ENCODE measurements around the gene MGST2. TPM values are rescaled to one million over a fixed set of nuclear protein-coding genes. Genes with fewer than 3 reads are reported as not detected.

MGST2 gene
- polyA plus RNA-seq, 1 donor (not counting 4 experiments of a cell fraction or from before 2014, with no cell fraction given): 57.6 TPM

DNA sequence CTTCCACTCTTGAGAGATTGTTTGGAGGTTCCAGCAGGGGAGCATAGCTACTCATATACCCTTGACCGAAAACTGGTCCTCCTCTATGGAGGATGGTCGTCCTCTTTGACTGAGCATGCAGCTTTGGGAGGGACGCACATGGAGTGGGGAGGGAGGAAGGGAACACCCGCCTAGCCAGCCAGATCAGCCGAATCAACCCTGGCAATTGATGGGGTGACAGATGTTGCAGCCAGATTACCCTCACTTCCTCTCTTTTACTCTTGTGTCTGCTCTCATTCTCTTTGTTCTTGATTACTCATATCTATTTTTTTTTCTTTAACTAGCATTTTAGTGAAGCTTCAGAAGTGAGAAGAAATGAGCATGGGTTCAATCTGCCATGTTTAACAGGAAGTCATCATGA lies 19.6 kb downstream of the MGST2 start:
- dilution Hi-C loops (cut with MboI; ENCODE audit: extremely low pct_ligation_motif_present, low sequenced_read_pairs): no loop called here
- Histone ChIP-seq H3K9ac (ENCODE audit: control insufficient read depth, extremely low read depth, insufficient read depth, low read length) (no peak overlapping the region), H3K9me3 (ENCODE audit: control insufficient read depth, low read depth, low read length) (no peaks in the 10 kb centered on the region), H4K20me1 (ENCODE audit: control insufficient read depth, extremely low read depth, insufficient read depth, low read length) (no peaks in the 10 kb centered on the region), H3K4me3 (ENCODE audit: control insufficient read depth in 2 of 3, extremely low read depth in 1 of 3, insufficient read depth in 2 of 3, low read depth in 1 of 3, low read length in 3 of 3) (no peak overlapping the region), H3K4me1 (ENCODE audit: control insufficient read depth, extremely low read depth, insufficient read depth, low read length) (peaks cover 17% of the 10 kb centered on the region), H3K9me1 (ENCODE audit: control insufficient read depth, extremely low read depth, insufficient read depth, low read length) (peaks cover 3% of the 10 kb centered on the region), H3K79me2 (ENCODE audit: control insufficient read depth, insufficient read depth, low read length) (no peaks in the 10 kb centered on the region), H3K27me3 (ENCODE audit: control insufficient read depth, extremely low read depth, insufficient read depth, low read length) (no peaks in the 10 kb centered on the region), H3K4me2 (ENCODE audit: control insufficient read depth, extremely low read depth, insufficient read depth, low read depth, low read length) (no peak overlapping the region), H2AFZ (ENCODE audit: control insufficient read depth, low read length) (no peak overlapping the region), H3K27ac (ENCODE audit: control insufficient read depth, insufficient read depth, low read length) (no peak overlapping the region), H3K36me3 (ENCODE audit: control insufficient read depth in 2 of 2, extremely low read depth in 1 of 2, insufficient read depth in 2 of 2, low read length in 2 of 2) (peaks cover 0 to 5% of the 10 kb centered on the region in 2 experiments)
- DNase-seq (ENCODE audit: low read depth, low spot score) (no peak), FAIRE-seq (no peak)
- no peak for TF ChIP-seq EZH2 (IDR thresholded peaks at IDR 0.05; ENCODE audit: low read length)
- TF ChIP-seq, protein P1, sequence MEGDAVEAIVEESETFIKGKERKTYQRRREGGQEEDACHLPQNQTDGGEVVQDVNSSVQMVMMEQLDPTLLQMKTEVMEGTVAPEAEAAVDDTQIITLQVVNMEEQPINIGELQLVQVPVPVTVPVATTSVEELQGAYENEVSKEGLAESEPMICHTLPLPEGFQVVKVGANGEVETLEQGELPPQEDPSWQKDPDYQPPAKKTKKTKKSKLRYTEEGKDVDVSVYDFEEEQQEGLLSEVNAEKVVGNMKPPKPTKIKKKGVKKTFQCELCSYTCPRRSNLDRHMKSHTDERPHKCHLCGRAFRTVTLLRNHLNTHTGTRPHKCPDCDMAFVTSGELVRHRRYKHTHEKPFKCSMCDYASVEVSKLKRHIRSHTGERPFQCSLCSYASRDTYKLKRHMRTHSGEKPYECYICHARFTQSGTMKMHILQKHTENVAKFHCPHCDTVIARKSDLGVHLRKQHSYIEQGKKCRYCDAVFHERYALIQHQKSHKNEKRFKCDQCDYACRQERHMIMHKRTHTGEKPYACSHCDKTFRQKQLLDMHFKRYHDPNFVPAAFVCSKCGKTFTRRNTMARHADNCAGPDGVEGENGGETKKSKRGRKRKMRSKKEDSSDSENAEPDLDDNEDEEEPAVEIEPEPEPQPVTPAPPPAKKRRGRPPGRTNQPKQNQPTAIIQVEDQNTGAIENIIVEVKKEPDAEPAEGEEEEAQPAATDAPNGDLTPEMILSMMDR (optimal IDR thresholded peaks at IDR 0.05 in 1 of 3, IDR thresholded peaks at IDR 0.05 in 1 of 3, conservative IDR thresholded peaks at IDR 0.05 in 1 of 3; ENCODE audit: extremely low read depth in 1 of 3, insufficient read depth in 2 of 3, low read length in 3 of 3): no peak

- no peak overlapping the region for H3K4me2 ChIP-seq (ENCODE audit: control insufficient read depth, extremely low read depth, insufficient read depth, low read depth, low read length)
- TF ChIP-seq EZH2 (IDR thresholded peaks at IDR 0.05; ENCODE audit: low read length): no peak
- TF ChIP-seq, protein P1 (optimal IDR thresholded peaks at IDR 0.05 in 1 of 3, IDR thresholded peaks at IDR 0.05 in 1 of 3, conservative IDR thresholded peaks at IDR 0.05 in 1 of 3; ENCODE audit: extremely low read depth in 1 of 3, insufficient read depth in 2 of 3, low read length in 3 of 3): no peak
- peaks cover 0 to 5% of the 10 kb centered on the region in 2 experiments for H3K36me3 ChIP-seq (ENCODE audit: control insufficient read depth in 2 of 2, extremely low read depth in 1 of 2, insufficient read depth in 2 of 2, low read length in 2 of 2)
- dilution Hi-C loops (cut with MboI; ENCODE audit: extremely low pct_ligation_motif_present, low sequenced_read_pairs): no loop called here
- H2AFZ ChIP-seq (ENCODE audit: control insufficient read depth, low read length): no peak overlapping the region
- H3K9me3 ChIP-seq (ENCODE audit: control insufficient read depth, low read depth, low read length): no peaks in the 10 kb centered on the region
- no peaks in the 10 kb centered on the region for H4K20me1 ChIP-seq (ENCODE audit: control insufficient read depth, extremely low read depth, insufficient read depth, low read length)
- H3K4me3 ChIP-seq (ENCODE audit: control insufficient read depth in 2 of 3, extremely low read depth in 1 of 3, insufficient read depth in 2 of 3, low read depth in 1 of 3, low read length in 3 of 3): no peak overlapping the region
- no peaks in the 10 kb centered on the region for H3K27me3 ChIP-seq (ENCODE audit: control insufficient read depth, extremely low read depth, insufficient read depth, low read length)
- H3K9me1 ChIP-seq (ENCODE audit: control insufficient read depth, extremely low read depth, insufficient read depth, low read length): peaks cover 3% of the 10 kb centered on the region
- H3K79me2 ChIP-seq (ENCODE audit: control insufficient read depth, insufficient read depth, low read length): no peaks in the 10 kb centered on the region
- H3K27ac ChIP-seq (ENCODE audit: control insufficient read depth, insufficient read depth, low read length): no peak overlapping the region
- FAIRE-seq: no peak
- no peak for DNase-seq (ENCODE audit: low read depth, low spot score)
- peaks cover 17% of the 10 kb centered on the region for H3K4me1 ChIP-seq (ENCODE audit: control insufficient read depth, extremely low read depth, insufficient read depth, low read length)
- no peak overlapping the region for H3K9ac ChIP-seq (ENCODE audit: control insufficient read depth, extremely low read depth, insufficient read depth, low read length)
Measured at GRCh38 chr4:139686130-139686529, 20.5 kb downstream of the MGST2 start.

All from keratinocyte (primary cell).